ENCODE data around the gene ACTA1. TPM values are rescaled to one million over a fixed set of nuclear protein-coding genes. Genes with fewer than 3 reads are reported as not detected.

The ACTA1 gene
- total and polyA plus RNA-seq, 9 of the 15 experiments (the other 6 are each of a cell fraction or from before 2014, with no cell fraction given), result 0.07 to 0.36 TPM; not detected in 7

DNA sequence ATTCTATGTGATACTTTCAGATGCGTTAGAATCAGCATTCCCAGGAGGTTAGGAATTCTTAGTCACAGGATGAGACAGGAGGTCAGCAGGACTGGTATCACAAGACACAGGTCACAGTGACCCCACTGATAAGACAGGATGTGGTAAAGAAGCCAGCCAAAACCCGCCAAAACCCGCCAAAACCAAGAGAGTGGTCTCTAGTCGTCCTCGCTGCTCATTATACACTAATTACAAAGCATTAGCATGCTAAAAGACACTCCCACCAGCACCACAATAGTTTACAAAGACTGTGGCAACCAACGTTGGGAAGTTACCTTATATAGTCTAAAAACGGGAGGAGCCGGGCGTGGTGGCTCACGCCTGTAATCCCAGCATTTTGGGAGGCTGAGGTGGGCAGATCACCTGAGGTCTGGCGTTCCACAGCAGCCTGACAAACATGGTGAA, 13.9 kb upstream of the ACTA1 start:
- no peak overlapping the region for H3K4me3 ChIP-seq
- H4K20me1 ChIP-seq (replicated peaks; ENCODE audit: control insufficient read depth, insufficient read depth, low read length), result no peaks in the 10 kb centered on the region
- FAIRE-seq (peak; percentile 80), DNase-seq (ENCODE audit: extremely low read depth in 1 of 4, low spot score in 3 of 4) (peak in 1 of 4 experiments; percentile 72), ATAC-seq (peak; percentile 78)
- 31% methylated on average over 11 of the region's 11 CpGs for WGBS (ENCODE audit: insufficient coverage, low coverage, missing lambda C conversion rate)
- no peaks in the 10 kb centered on the region for H3K9me3 ChIP-seq (replicated peaks; ENCODE audit: control insufficient read depth, insufficient read depth, low read depth, low read length)
- peak overlapping the region; percentile 37; the same call in 1 of the 2 replicates for H2AFZ ChIP-seq (ENCODE audit: low read depth, low read length)
- POLR2A ChIA-PET, result interaction anchor here (0.6 kb wide), 1 partner anchor 1270 kb away, joined by 4 read pairs; no protein-coding TSS in a partner anchor
- peak overlapping the region; percentile 9; the same call in 1 of the 2 replicates for H3K4me2 ChIP-seq (ENCODE audit: insufficient read depth, low read length)
- no peaks in the 10 kb centered on the region for H3K27me3 ChIP-seq (ENCODE audit: control insufficient read depth in 2 of 2, insufficient read depth in 2 of 2, low read length in 2 of 2)
- peaks cover 63% of the 10 kb centered on the region for H3K36me3 ChIP-seq (ENCODE audit: control insufficient read depth, insufficient read depth, low read length)
- no peaks in the 10 kb centered on the region for H3K79me2 ChIP-seq (ENCODE audit: control insufficient read depth, insufficient read depth, low read length)
- in situ Hi-C loops (cut with MboI), result no loop called here
- BruUV-seq (replicated peaks), result no TSS peak
- peaks cover 0 to 8% of the 10 kb centered on the region in 2 experiments; a peak in 2 of 5 replicates for H3K4me1 ChIP-seq (replicated peaks in 1 of 2; ENCODE audit: control insufficient read depth in 2 of 2, insufficient read depth in 2 of 2, low read length in 2 of 2)
- no peak overlapping the region for H3K9ac ChIP-seq (ENCODE audit: insufficient read depth in 1 of 2, low read depth in 2 of 2, low read length in 2 of 2)
- H3K27ac ChIP-seq (ENCODE audit: extremely low read depth, low read depth, low read length), result peak overlapping the region; percentile 39
- no peaks in the 10 kb centered on the region for H3K9me1 ChIP-seq (ENCODE audit: control insufficient read depth, insufficient read depth, low read length)
- CTCF ChIA-PET (ENCODE audit: low intra/inter-chr PET ratio), result no interaction called here
- intact Hi-C loops (cut with micrococcal nuclease), result no loop called here
- TF ChIP-seq, protein P1, sequence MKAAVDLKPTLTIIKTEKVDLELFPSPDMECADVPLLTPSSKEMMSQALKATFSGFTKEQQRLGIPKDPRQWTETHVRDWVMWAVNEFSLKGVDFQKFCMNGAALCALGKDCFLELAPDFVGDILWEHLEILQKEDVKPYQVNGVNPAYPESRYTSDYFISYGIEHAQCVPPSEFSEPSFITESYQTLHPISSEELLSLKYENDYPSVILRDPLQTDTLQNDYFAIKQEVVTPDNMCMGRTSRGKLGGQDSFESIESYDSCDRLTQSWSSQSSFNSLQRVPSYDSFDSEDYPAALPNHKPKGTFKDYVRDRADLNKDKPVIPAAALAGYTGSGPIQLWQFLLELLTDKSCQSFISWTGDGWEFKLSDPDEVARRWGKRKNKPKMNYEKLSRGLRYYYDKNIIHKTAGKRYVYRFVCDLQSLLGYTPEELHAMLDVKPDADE (conservative IDR thresholded peaks at IDR 0.05; ENCODE audit: control insufficient read depth, low read depth, low read length), result peak; percentile 40; the same call in 1 of the 2 replicates
- TF ChIP-seq ZNF76 (CRISPR knock-in tag; IDR thresholded peaks at IDR 0.05; ENCODE audit: borderline replicate concordance), result no peak
- TF ChIP-seq SMARCA4 (IDR thresholded peaks at IDR 0.05), result peak; percentile 84
- TF ChIP-seq, protein P2, sequence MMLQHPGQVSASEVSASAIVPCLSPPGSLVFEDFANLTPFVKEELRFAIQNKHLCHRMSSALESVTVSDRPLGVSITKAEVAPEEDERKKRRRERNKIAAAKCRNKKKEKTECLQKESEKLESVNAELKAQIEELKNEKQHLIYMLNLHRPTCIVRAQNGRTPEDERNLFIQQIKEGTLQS (IDR thresholded peaks at IDR 0.05), result peak; percentile 35; the same call in 1 of the 2 replicates
- TF ChIP-seq, protein P2 (CRISPR knock-in tag; conservative IDR thresholded peaks at IDR 0.05), result no peak
- TF ChIP-seq PRMT5 (CRISPR knock-in tag; IDR thresholded peaks at IDR 0.05), result no peak
- TF ChIP-seq, protein P3, sequence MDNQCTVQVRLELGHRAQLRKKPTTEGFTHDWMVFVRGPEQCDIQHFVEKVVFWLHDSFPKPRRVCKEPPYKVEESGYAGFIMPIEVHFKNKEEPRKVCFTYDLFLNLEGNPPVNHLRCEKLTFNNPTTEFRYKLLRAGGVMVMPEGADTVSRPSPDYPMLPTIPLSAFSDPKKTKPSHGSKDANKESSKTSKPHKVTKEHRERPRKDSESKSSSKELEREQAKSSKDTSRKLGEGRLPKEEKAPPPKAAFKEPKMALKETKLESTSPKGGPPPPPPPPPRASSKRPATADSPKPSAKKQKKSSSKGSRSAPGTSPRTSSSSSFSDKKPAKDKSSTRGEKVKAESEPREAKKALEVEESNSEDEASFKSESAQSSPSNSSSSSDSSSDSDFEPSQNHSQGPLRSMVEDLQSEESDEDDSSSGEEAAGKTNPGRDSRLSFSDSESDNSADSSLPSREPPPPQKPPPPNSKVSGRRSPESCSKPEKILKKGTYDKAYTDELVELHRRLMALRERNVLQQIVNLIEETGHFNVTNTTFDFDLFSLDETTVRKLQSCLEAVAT (IDR thresholded peaks at IDR 0.05), result peak in 1 of 2 experiments; percentile 65; a peak in 2 of 4 replicates
- peak; percentile 74 for TF ChIP-seq L3MBTL2 (IDR thresholded peaks at IDR 0.05)
- TF ChIP-seq CBFA2T2 (conservative IDR thresholded peaks at IDR 0.05), result peak; percentile 56
- TF ChIP-seq, protein P4, sequence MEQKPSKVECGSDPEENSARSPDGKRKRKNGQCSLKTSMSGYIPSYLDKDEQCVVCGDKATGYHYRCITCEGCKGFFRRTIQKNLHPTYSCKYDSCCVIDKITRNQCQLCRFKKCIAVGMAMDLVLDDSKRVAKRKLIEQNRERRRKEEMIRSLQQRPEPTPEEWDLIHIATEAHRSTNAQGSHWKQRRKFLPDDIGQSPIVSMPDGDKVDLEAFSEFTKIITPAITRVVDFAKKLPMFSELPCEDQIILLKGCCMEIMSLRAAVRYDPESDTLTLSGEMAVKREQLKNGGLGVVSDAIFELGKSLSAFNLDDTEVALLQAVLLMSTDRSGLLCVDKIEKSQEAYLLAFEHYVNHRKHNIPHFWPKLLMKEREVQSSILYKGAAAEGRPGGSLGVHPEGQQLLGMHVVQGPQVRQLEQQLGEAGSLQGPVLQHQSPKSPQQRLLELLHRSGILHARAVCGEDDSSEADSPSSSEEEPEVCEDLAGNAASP (IDR thresholded peaks at IDR 0.05), result no peak
- no peak for TF ChIP-seq SNRNP70 (optimal IDR thresholded peaks at IDR 0.05; ENCODE audit: low read depth, low read length)
- TF ChIP-seq, protein P5, sequence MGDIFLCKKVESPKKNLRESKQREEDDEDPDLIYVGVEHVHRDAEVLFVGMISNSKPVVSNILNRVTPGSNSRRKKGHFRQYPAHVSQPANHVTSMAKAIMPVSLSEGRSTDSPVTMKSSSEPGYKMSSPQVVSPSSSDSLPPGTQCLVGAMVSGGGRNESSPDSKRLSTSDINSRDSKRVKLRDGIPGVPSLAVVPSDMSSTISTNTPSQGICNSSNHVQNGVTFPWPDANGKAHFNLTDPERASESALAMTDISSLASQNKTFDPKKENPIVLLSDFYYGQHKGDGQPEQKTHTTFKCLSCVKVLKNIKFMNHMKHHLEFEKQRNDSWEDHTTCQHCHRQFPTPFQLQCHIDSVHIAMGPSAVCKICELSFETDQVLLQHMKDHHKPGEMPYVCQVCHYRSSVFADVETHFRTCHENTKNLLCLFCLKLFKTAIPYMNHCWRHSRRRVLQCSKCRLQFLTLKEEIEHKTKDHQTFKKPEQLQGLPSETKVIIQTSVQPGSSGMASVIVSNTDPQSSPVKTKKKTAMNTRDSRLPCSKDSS (IDR thresholded peaks at IDR 0.05; ENCODE audit: low read depth, partially characterized antibody), result no peak
- TF ChIP-seq TEAD4 (IDR thresholded peaks at IDR 0.05; ENCODE audit: low read length), result peak; percentile 73
- no peak for TF ChIP-seq TEAD4 (CRISPR knock-in tag; IDR thresholded peaks at IDR 0.05; ENCODE audit: borderline replicate concordance)
- TF ChIP-seq POLR2AphosphoS2 (IDR thresholded peaks at IDR 0.05; ENCODE audit: low read length), result no peak
- TF ChIP-seq BHLHE40 (IDR thresholded peaks at IDR 0.05; ENCODE audit: low read length), result no peak
- TF ChIP-seq PHF20 (IDR thresholded peaks at IDR 0.05; ENCODE audit: partially characterized antibody), result no peak

All from K562 (cell line).